GM13976 (cell line): ENCODE measurements around the gene SEL1L2.

Experiments
- DNase-seq: peaks from one replicate; pipeline ENCODE4 v3.0.0; 2012; ENCODE audit warnings: low spot score
- CTCF ChIP-seq: IDR thresholded peaks from 2 replicates; pipeline ENCODE4 v1.5.1; 2012; ENCODE audit warnings: borderline replicate concordance, mild to moderate bottlenecking; ENCODE audit not compliant: insufficient read depth; ENCODE audit errors: extremely low read depth, missing control alignments, control extremely low read depth
- in situ Hi-C: fragments of 300-500 bp; cut with MboI; formaldehyde crosslinking; loops from one replicate; pipeline ENCODE4 v1.12.0; 2022; ENCODE audit warnings: low sequenced_read_pairs, mixed read lengths, inconsistent platforms; ENCODE audit not compliant: unreplicated experiment

SEL1L2 gene

GRCh38 chr20:13839421-13840092 is 150.9 kb downstream of the SEL1L2 start:
- in situ Hi-C loops = no loop called here
- no peak for DNase-seq
- no peak for TF ChIP-seq CTCF

- in situ Hi-C loops = no loop called here
- DNase-seq = no peak
- TF ChIP-seq CTCF = no peak
Measured at GRCh38 chr20:13838664-13839063, 151.8 kb downstream of the SEL1L2 start.

- TF ChIP-seq CTCF = no peak
- DNase-seq = no peak
- in situ Hi-C loops = no loop called here
Measured at GRCh38 chr20:13831476-13831875, 158.9 kb downstream of the SEL1L2 start.

- DNase-seq = no peak
- in situ Hi-C loops = loop anchor here (10.0 kb wide), 1 partner anchor 219 kb away; no protein-coding TSS in a partner anchor
- TF ChIP-seq CTCF = no peak
Measured at GRCh38 chr20:13825465-13825864, 164.9 kb downstream of the SEL1L2 start.

GRCh38 chr20:13824459-13824858 is 166.0 kb downstream of the SEL1L2 start:
- DNase-seq = no peak
- in situ Hi-C loops = loop anchor here (10.0 kb wide), 1 partner anchor 220 kb away; no protein-coding TSS in a partner anchor
- TF ChIP-seq CTCF = no peak

GRCh38 chr20:13822459-13822858 is 168.0 kb downstream of the SEL1L2 start:
- no peak for DNase-seq
- in situ Hi-C loops = loop anchor here (10.0 kb wide), 1 partner anchor 222 kb away; no protein-coding TSS in a partner anchor
- no peak for TF ChIP-seq CTCF

GRCh38 chr20:13821876-13822275 is 168.5 kb downstream of the SEL1L2 start:
- TF ChIP-seq CTCF = no peak
- DNase-seq = no peak
- in situ Hi-C loops = loop anchor here (10.0 kb wide), 1 partner anchor 223 kb away; no protein-coding TSS in a partner anchor
